Measurements from ENCODE around the gene MTPN. TPM values are rescaled to one million over a fixed set of nuclear protein-coding genes. Genes with fewer than 3 reads are reported as not detected.

The MTPN gene
- total RNA-seq, 1 experiment from 2014 or later, result 166 TPM

DNA sequence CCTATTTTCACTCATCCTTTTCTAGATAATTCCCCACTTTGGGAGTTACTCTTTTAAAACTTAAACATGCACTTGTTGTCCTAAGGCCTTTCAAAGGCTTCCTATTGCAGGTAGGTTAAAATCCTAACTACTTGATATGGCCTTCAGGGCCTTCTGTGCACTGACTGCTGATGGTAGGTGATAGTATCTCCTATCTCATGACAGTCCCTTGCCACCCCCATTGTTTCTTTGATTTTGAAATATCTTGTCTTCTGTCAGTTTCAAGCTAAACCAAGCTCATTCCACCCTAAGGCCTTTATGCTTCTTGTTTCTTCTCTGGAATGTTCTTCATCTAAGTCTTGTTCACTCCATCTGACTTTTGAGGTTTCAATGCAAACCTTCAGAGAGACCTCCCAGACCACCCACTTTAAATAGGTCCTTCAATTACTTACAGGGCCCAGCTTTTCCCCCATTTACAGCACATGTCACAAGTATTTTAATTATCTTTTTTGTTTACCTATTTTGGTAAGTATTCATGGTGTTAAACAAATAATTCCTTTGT lies 2.4 kb upstream of the MTPN start:
- Histone ChIP-seq H3K36me3 (ENCODE audit: insufficient read depth, low read length, poor library complexity, severe bottlenecking) (no peaks in the 10 kb centered on the region), H3K27ac (ENCODE audit: low read depth, low read length, poor library complexity, severe bottlenecking) (peak overlapping the region; percentile 60), H3K4me1 (ENCODE audit: insufficient read depth, low read length, poor library complexity, severe bottlenecking) (peaks cover 28% of the 10 kb centered on the region), H3K27me3 (replicated peaks; ENCODE audit: insufficient read depth, low read depth, low read length, poor library complexity) (no peaks in the 10 kb centered on the region), H3K9me3 (ENCODE audit: low read depth, low read length, poor library complexity, severe bottlenecking) (no peaks in the 10 kb centered on the region), H3K4me3 (ENCODE audit: low read depth, low read length, poor library complexity, severe bottlenecking) (no peak overlapping the region)
- POLR2A ChIA-PET (ENCODE audit: low non-redundant PET), result no interaction called here
- DNase-seq (ENCODE audit: low spot score), result no peak
- CTCF ChIA-PET, result no interaction called here
- TF ChIP-seq EZH2 (IDR thresholded peaks at IDR 0.05; ENCODE audit: borderline replicate concordance, low read depth, low read length, poor library complexity, severe bottlenecking), result no peak
- TF ChIP-seq, protein P1, sequence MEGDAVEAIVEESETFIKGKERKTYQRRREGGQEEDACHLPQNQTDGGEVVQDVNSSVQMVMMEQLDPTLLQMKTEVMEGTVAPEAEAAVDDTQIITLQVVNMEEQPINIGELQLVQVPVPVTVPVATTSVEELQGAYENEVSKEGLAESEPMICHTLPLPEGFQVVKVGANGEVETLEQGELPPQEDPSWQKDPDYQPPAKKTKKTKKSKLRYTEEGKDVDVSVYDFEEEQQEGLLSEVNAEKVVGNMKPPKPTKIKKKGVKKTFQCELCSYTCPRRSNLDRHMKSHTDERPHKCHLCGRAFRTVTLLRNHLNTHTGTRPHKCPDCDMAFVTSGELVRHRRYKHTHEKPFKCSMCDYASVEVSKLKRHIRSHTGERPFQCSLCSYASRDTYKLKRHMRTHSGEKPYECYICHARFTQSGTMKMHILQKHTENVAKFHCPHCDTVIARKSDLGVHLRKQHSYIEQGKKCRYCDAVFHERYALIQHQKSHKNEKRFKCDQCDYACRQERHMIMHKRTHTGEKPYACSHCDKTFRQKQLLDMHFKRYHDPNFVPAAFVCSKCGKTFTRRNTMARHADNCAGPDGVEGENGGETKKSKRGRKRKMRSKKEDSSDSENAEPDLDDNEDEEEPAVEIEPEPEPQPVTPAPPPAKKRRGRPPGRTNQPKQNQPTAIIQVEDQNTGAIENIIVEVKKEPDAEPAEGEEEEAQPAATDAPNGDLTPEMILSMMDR (conservative IDR thresholded peaks at IDR 0.05; ENCODE audit: low read depth, low read length), result no peak
- intact Hi-C loops (cut with micrococcal nuclease; ENCODE audit: unreplicated experiment), result no loop called here
- BruUV-seq (replicated peaks), result no TSS peak

DNA sequence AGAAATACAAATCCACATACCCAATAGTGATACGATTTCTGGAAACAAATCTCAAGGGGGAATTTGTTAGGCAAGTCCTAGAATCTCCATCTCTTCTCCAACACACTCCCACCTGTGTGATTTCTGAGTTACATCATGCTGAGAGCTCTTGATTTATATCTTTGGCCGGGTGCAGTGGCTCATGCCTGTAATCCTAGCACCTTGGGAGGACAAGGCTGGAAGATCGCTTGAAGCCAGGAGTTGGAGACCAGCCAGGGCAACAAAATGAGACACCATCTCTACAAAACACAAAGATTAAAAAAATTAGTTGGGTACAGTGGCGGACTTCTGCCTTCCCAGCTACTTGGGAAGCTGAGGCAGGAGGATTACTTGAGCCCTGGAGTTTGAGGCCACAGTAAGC lies 1.5 kb upstream of the MTPN start:
- ChIA-PET POLR2A (ENCODE audit: low non-redundant PET) (no interaction called here), CTCF (no interaction called here)
- Histone ChIP-seq H3K4me1 (ENCODE audit: insufficient read depth, low read length, poor library complexity, severe bottlenecking) (peaks cover 28% of the 10 kb centered on the region), H3K4me3 (ENCODE audit: low read depth, low read length, poor library complexity, severe bottlenecking) (no peak overlapping the region), H3K27ac (ENCODE audit: low read depth, low read length, poor library complexity, severe bottlenecking) (no peak overlapping the region), H3K36me3 (ENCODE audit: insufficient read depth, low read length, poor library complexity, severe bottlenecking) (no peaks in the 10 kb centered on the region), H3K9me3 (ENCODE audit: low read depth, low read length, poor library complexity, severe bottlenecking) (no peaks in the 10 kb centered on the region), H3K27me3 (replicated peaks; ENCODE audit: insufficient read depth, low read depth, low read length, poor library complexity) (no peaks in the 10 kb centered on the region)
- TF ChIP-seq, protein P1 (conservative IDR thresholded peaks at IDR 0.05; ENCODE audit: low read depth, low read length), result no peak
- TF ChIP-seq EZH2 (IDR thresholded peaks at IDR 0.05; ENCODE audit: borderline replicate concordance, low read depth, low read length, poor library complexity, severe bottlenecking), result no peak
- no peak for DNase-seq (ENCODE audit: low spot score)
- intact Hi-C loops (cut with micrococcal nuclease; ENCODE audit: unreplicated experiment), result no loop called here
- BruUV-seq (replicated peaks), result no TSS peak

DNA sequence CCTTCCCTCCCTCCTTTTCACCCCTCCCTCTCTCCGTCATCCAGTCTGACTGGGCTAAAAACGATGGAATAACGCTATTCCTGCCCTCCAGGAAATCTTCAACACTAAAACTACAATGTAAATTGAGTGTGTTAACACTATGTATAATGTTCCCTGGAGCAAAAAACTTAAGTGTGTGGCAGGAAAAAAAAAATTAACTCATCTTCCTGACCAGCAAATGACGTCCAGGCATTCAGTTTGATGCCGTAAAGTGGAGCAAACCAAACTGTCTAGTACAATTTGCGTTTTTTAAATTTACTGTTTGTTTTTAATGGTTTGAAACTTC lies 545 bp upstream of the MTPN start:
- POLR2A ChIA-PET (ENCODE audit: low non-redundant PET), result no interaction called here
- H3K27me3 ChIP-seq (replicated peaks; ENCODE audit: insufficient read depth, low read depth, low read length, poor library complexity), result no peaks in the 10 kb centered on the region
- CTCF ChIA-PET, result no interaction called here
- H3K4me1 ChIP-seq (ENCODE audit: insufficient read depth, low read length, poor library complexity, severe bottlenecking), result peaks cover 28% of the 10 kb centered on the region
- no peaks in the 10 kb centered on the region for H3K36me3 ChIP-seq (ENCODE audit: insufficient read depth, low read length, poor library complexity, severe bottlenecking)
- no peaks in the 10 kb centered on the region for H3K9me3 ChIP-seq (ENCODE audit: low read depth, low read length, poor library complexity, severe bottlenecking)
- H3K27ac ChIP-seq (ENCODE audit: low read depth, low read length, poor library complexity, severe bottlenecking), result no peak overlapping the region
- BruUV-seq (replicated peaks), result no TSS peak
- intact Hi-C loops (cut with micrococcal nuclease; ENCODE audit: unreplicated experiment), result no loop called here
- DNase-seq (ENCODE audit: low spot score), result no peak
- TF ChIP-seq, protein P1 (conservative IDR thresholded peaks at IDR 0.05; ENCODE audit: low read depth, low read length), result no peak
- TF ChIP-seq EZH2 (IDR thresholded peaks at IDR 0.05; ENCODE audit: borderline replicate concordance, low read depth, low read length, poor library complexity, severe bottlenecking), result no peak
- peak overlapping the region; percentile 93 for H3K4me3 ChIP-seq (ENCODE audit: low read depth, low read length, poor library complexity, severe bottlenecking)

Measured in A673 (cell line).